Gastroesophageal sphincter (tissue), 3 donors: ENCODE measurements around the gene PVALB.

Experiments
- CTCF ChIP-seq, 4 experiments: fragments of 200-600 bp in 2 of 4; fragments of 450-650 bp in 2 of 4; sonication (generic) in 1 of 4; IDR thresholded peaks; one replicate each; pipeline ENCODE4 v1.5.1; 2017 to 2019; ENCODE audit warnings: antibody characterized with exemption in 4 of 4, mild to moderate bottlenecking in 2 of 4, moderate library complexity in 2 of 4
- EP300 ChIP-seq: sonication (generic); formaldehyde crosslinking; IDR thresholded peaks from one replicate; pipeline ENCODE4 v1.6.1; 2017; ENCODE audit warnings: antibody characterized with exemption, mild to moderate bottlenecking
- POLR2A ChIP-seq, 2 donors: fragments of 450-650 bp; IDR thresholded peaks; one replicate each; pipeline ENCODE4 v1.6.1; 2017; ENCODE audit warnings: antibody characterized with exemption in 2 of 2, mild to moderate bottlenecking in 2 of 2, moderate library complexity in 1 of 2
- POLR2AphosphoS5 ChIP-seq: sonication (generic); formaldehyde crosslinking; IDR thresholded peaks from one replicate; pipeline ENCODE4 v1.6.1; 2017; ENCODE audit warnings: antibody characterized with exemption

GRCh38 chr22:36787204-36787988 is 29.4 kb downstream of the PVALB start:
- TF ChIP-seq CTCF (IDR thresholded peaks at IDR 0.05) (no peak), POLR2AphosphoS5 (no peak), POLR2A (IDR thresholded peaks at IDR 0.05) (no peak), EP300 (no peak)
